SK-N-MC (cell line): ENCODE data around the gene SH3BP5.

ENCODE experiments used
- EZH2 ChIP-seq: fragments of 200-600 bp; sonication (generic); IDR thresholded peaks from one replicate; pipeline ENCODE4 v1.6.1; 2017; ENCODE audit warnings: antibody characterized with exemption
- POLR2AphosphoS5 ChIP-seq: IDR thresholded peaks from 2 replicates; pipeline ENCODE4 v1.6.1; 2012; ENCODE audit warnings: mild to moderate bottlenecking, low read depth, low read length, borderline replicate concordance

DNA sequence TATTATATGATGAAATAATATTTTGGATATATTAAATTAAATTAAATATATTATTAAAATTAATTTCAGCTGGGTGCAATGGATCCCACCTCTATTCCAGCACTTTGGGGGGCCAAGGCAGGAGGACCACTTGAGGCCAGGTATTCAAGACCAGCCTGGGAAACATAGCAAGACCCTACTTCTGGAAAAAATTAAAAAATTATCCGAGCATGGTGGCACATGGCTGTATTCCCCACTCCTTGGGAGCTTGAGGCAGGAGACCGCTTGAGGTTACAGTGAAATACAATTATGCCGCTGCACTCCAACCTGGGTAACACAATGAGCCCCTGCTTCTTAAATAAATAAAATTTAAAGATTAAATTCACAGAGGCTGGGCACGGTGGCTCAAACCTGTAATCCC is 61.4 kb downstream of the SH3BP5 start:
- TF ChIP-seq POLR2AphosphoS5 (no peak), EZH2 (no peak)
